Nephron progenitor cell (in vitro differentiated cells): ENCODE results near the gene TOM1L2.

Experiments used
- DNase-seq: peaks from one replicate; pipeline ENCODE4 v3.0.0; 2021
- H3K27ac Mint-ChIP-seq: 2 replicates; pipeline ENCODE4 v1.8.0; 2021; ENCODE audit warnings: mild to moderate bottlenecking, moderate library complexity, mixed read lengths
- H3K27me3 Mint-ChIP-seq: 2 replicates; pipeline ENCODE4 v1.8.0; 2021; ENCODE audit warnings: mild to moderate bottlenecking, low read depth, mixed read lengths; ENCODE audit not compliant: poor library complexity
- H3K36me3 Mint-ChIP-seq: 2 replicates; pipeline ENCODE4 v1.8.0; 2021; ENCODE audit warnings: low read depth, mixed read lengths
- H3K4me1 Mint-ChIP-seq: 2 replicates; pipeline ENCODE4 v1.8.0; 2021; ENCODE audit warnings: mixed read lengths
- H3K4me3 Mint-ChIP-seq: 2 replicates; pipeline ENCODE4 v1.8.0; 2021; ENCODE audit warnings: mild to moderate bottlenecking, moderate library complexity, mixed read lengths
- H3K9me3 Mint-ChIP-seq: 2 replicates; pipeline ENCODE4 v1.8.0; 2021; ENCODE audit warnings: mild to moderate bottlenecking, moderate library complexity, mixed read lengths
- TF ChIP-seq, protein P1 (sequence below): fragments of 200-600 bp; sonication (generic); IDR thresholded peaks from 2 replicates; pipeline ENCODE4 v1.5.0; 2021; ENCODE audit warnings: antibody characterized with exemption

The TOM1L2 gene

GRCh38 chr17:17830740-17831207, 141.4 kb downstream of the TOM1L2 start:
- Mint-ChIP-seq H3K27me3 (peaks cover 7% of the 10 kb centered on the region), H3K27ac (peak overlapping the region; percentile 22), H3K4me1 (peaks cover 76% of the 10 kb centered on the region), H3K4me3 (no peak overlapping the region), H3K36me3 (peaks cover 17% of the 10 kb centered on the region), H3K9me3 (no peaks in the 10 kb centered on the region)
- TF ChIP-seq, protein P1, sequence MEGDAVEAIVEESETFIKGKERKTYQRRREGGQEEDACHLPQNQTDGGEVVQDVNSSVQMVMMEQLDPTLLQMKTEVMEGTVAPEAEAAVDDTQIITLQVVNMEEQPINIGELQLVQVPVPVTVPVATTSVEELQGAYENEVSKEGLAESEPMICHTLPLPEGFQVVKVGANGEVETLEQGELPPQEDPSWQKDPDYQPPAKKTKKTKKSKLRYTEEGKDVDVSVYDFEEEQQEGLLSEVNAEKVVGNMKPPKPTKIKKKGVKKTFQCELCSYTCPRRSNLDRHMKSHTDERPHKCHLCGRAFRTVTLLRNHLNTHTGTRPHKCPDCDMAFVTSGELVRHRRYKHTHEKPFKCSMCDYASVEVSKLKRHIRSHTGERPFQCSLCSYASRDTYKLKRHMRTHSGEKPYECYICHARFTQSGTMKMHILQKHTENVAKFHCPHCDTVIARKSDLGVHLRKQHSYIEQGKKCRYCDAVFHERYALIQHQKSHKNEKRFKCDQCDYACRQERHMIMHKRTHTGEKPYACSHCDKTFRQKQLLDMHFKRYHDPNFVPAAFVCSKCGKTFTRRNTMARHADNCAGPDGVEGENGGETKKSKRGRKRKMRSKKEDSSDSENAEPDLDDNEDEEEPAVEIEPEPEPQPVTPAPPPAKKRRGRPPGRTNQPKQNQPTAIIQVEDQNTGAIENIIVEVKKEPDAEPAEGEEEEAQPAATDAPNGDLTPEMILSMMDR = no peak
- DNase-seq = no peak

- Mint-ChIP-seq H3K4me1 (peaks cover 73% of the 10 kb centered on the region), H3K4me3 (no peak overlapping the region), H3K27me3 (peaks cover 7% of the 10 kb centered on the region), H3K36me3 (peaks cover 17% of the 10 kb centered on the region), H3K9me3 (no peaks in the 10 kb centered on the region), H3K27ac (no peak overlapping the region)
- DNase-seq = no peak
- TF ChIP-seq, protein P1 = no peak
Measured at GRCh38 chr17:17830269-17830567, 142.0 kb downstream of the TOM1L2 start.

- Mint-ChIP-seq H3K4me1 (peaks cover 72% of the 10 kb centered on the region), H3K36me3 (peaks cover 12% of the 10 kb centered on the region), H3K4me3 (no peak overlapping the region), H3K9me3 (no peaks in the 10 kb centered on the region), H3K27me3 (peaks cover 4% of the 10 kb centered on the region), H3K27ac (no peak overlapping the region)
- no peak for DNase-seq
- TF ChIP-seq, protein P1 = no peak
Measured at GRCh38 chr17:17827826-17828621, 144.2 kb downstream of the TOM1L2 start.

DNA sequence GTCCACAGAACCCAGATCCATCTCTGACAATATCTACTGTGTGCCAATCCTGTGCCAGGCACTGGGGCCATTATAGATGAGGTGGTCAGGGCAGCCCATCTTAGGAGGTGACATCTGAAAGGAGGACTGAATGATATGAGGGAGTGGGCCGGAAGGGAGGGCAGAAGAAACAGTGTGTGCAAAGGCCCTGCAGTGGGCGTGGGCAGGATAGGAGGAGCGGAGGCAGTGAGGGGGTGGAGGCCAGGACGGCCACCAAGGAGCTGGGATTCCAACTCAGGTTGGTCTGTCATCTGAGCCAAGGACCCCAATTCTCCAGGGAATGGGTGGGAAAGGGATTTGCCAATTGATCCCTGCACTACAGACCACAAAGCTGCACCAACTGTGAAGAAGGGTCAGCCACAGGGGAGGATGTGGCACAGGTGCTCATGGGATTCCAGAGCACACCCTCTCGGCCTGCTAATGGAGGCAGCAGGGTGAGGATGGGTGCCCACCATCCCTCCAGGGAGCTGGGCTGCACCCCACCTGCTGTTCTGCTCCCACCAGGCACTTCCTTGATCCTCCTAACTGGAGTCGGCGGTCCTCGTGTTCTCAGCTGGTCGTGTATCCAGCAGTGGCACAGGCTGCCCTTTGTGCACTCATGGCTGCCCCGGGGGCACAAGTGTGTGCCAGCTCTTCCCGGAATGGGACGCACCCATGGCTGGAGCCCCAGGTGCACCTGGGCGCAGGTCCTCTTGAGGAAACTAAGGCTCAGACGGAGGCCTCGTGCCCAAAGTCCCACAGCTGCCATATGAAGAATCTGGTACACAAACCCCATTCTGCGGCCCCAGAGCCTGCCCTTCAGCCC, 145.0 kb downstream of the TOM1L2 start:
- TF ChIP-seq, protein P1 = no peak
- peaks cover 8% of the 10 kb centered on the region for H3K36me3 Mint-ChIP-seq
- H3K9me3 Mint-ChIP-seq = no peaks in the 10 kb centered on the region
- H3K27ac Mint-ChIP-seq = peak overlapping the region; percentile 98
- H3K4me3 Mint-ChIP-seq = no peak overlapping the region
- no peak for DNase-seq
- peaks cover 77% of the 10 kb centered on the region for H3K4me1 Mint-ChIP-seq
- no peaks in the 10 kb centered on the region for H3K27me3 Mint-ChIP-seq

DNA sequence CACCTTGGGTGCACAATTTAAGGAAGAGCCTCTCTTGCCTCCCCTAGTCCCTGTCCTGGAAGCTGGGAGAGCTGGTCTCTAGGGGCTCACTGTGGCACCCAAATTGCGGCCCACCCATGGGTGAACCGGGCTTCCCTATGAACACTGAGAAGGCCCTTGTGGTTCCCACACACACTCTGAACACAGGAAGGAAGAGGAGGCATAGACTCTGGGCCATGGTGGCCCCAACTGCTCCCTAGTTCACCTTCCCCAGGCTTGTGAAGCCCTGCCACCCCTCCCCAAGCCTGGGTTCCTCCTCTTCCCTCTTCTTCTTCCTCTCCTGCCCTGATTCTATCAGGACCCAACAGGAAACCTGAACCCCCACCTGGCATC, 145.9 kb downstream of the TOM1L2 start:
- DNase-seq = no peak
- Mint-ChIP-seq H3K27me3 (no peaks in the 10 kb centered on the region), H3K4me3 (no peak overlapping the region), H3K9me3 (no peaks in the 10 kb centered on the region), H3K4me1 (peaks cover 78% of the 10 kb centered on the region), H3K27ac (peak overlapping the region; percentile 74), H3K36me3 (peaks cover 5% of the 10 kb centered on the region)
- TF ChIP-seq, protein P1 = no peak
